ENCODE results near the gene GASK1A.
"Not testable (repeated sequence)": the region's sequence is repeated elsewhere in the genome, so short reads cannot be mapped to it uniquely, and the experiment has no call there.

Gene GASK1A

DNA sequence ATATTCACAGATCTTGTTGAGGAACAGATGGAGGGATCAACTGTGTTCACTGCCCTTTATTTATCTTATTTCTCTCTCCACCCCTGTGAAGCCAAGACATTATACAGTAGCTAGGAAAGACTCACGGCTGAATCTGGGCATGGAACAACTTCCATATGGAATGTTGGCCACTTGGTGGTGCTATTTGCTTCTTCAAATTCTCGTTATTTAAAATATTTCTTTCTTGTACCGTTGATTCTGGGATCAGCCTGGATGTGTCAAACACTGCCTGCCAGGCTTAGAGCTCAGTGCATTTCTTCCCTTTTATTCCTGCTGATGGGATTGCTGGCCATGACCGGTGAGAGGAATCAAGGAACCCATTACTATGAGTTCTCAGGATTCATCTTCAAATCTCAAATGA, 17.5 kb upstream of the GASK1A start:
- H3K4me3 ChIP-seq (replicated peaks; ENCODE audit: low read depth, low read length) = no peak overlapping the region
- H3K27me3 ChIP-seq (replicated peaks; ENCODE audit: control insufficient read depth, insufficient read depth, low read length) = no peaks in the 10 kb centered on the region
- H3K36me3 ChIP-seq (ENCODE audit: control insufficient read depth, insufficient read depth, low read length) = no peaks in the 10 kb centered on the region
- TF ChIP-seq, protein P1, sequence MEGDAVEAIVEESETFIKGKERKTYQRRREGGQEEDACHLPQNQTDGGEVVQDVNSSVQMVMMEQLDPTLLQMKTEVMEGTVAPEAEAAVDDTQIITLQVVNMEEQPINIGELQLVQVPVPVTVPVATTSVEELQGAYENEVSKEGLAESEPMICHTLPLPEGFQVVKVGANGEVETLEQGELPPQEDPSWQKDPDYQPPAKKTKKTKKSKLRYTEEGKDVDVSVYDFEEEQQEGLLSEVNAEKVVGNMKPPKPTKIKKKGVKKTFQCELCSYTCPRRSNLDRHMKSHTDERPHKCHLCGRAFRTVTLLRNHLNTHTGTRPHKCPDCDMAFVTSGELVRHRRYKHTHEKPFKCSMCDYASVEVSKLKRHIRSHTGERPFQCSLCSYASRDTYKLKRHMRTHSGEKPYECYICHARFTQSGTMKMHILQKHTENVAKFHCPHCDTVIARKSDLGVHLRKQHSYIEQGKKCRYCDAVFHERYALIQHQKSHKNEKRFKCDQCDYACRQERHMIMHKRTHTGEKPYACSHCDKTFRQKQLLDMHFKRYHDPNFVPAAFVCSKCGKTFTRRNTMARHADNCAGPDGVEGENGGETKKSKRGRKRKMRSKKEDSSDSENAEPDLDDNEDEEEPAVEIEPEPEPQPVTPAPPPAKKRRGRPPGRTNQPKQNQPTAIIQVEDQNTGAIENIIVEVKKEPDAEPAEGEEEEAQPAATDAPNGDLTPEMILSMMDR (IDR thresholded peaks at IDR 0.05; ENCODE audit: insufficient read depth, low read length, poor library complexity, severe bottlenecking) = peak; percentile 38
- no peak for DNase-seq (ENCODE audit: extremely low read depth, insufficient read length)

DNA sequence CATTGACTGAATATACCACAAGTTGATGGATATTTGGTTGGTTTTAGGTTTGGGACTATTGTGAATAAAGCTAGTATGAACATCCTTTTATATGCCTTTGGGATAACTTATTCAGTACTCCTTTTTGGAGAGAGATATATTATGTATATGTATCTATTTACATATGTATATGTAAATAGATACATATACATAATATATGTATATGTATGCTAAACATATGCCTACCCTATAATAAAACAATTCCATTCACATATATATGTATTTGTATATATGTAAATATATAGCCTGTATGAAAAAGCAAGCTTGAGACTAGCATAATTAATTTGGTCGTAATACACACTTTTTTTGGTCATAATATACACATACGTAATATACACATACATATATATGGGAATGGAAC, 15.8 kb upstream of the GASK1A start:
- no peaks in the 10 kb centered on the region for H3K36me3 ChIP-seq (ENCODE audit: control insufficient read depth, insufficient read depth, low read length)
- TF ChIP-seq, protein P1 (IDR thresholded peaks at IDR 0.05; ENCODE audit: insufficient read depth, low read length, poor library complexity, severe bottlenecking) = no peak
- H3K27me3 ChIP-seq (replicated peaks; ENCODE audit: control insufficient read depth, insufficient read depth, low read length) = no peaks in the 10 kb centered on the region
- H3K4me3 ChIP-seq (replicated peaks; ENCODE audit: low read depth, low read length) = no peak overlapping the region
- no peak for DNase-seq (ENCODE audit: extremely low read depth, insufficient read length)

DNA sequence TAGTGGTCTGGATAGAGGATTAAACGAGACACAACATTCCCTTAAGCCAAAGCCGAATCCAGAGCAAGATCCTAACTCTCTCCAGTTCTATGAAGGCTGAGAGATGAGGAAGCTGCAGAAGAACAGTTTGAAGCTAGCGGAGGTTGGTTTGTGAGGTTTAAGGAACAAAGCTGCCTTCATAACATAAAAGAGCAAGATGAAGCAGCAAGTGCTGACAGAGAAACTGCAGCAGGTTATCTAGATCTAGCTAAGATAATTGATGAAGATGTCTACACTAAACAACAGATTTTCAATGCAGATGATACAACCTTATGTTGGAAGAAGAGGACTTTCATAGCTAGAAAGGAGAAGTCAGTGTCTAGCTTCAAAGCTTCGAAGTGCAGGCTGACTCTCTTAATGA, 14.8 kb upstream of the GASK1A start:
- no peaks in the 10 kb centered on the region for H3K36me3 ChIP-seq (ENCODE audit: control insufficient read depth, insufficient read depth, low read length)
- DNase-seq (ENCODE audit: extremely low read depth, insufficient read length) = no peak
- H3K4me3 ChIP-seq (replicated peaks; ENCODE audit: low read depth, low read length) = no peak overlapping the region
- TF ChIP-seq, protein P1 (IDR thresholded peaks at IDR 0.05; ENCODE audit: insufficient read depth, low read length, poor library complexity, severe bottlenecking) = no peak
- no peaks in the 10 kb centered on the region for H3K27me3 ChIP-seq (replicated peaks; ENCODE audit: control insufficient read depth, insufficient read depth, low read length)

DNA sequence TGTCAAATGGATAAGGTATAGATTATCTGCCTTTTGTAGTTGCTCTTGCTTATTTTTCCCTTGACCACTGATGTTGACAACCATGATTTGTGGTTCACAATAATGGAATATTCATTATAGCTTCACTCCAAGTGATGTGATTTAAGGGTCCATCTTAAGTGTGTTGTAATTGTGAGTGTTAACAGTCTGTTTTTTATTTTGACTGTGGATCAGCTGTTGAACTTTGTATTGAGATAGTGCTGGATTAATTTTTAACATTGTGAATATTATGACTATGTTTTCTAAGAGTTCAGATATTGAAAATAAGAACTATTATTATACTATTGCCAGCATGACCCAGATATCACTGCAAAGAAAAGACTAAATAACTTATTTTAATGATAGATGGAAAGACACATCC, 8.6 kb upstream of the GASK1A start:
- no peak overlapping the region for H3K4me3 ChIP-seq (replicated peaks; ENCODE audit: low read depth, low read length)
- H3K36me3 ChIP-seq (ENCODE audit: control insufficient read depth, insufficient read depth, low read length) = no peaks in the 10 kb centered on the region
- H3K27me3 ChIP-seq (replicated peaks; ENCODE audit: control insufficient read depth, insufficient read depth, low read length) = no peaks in the 10 kb centered on the region
- no peak for DNase-seq (ENCODE audit: extremely low read depth, insufficient read length)
- TF ChIP-seq, protein P1 (IDR thresholded peaks at IDR 0.05; ENCODE audit: insufficient read depth, low read length, poor library complexity, severe bottlenecking) = no peak

DNA sequence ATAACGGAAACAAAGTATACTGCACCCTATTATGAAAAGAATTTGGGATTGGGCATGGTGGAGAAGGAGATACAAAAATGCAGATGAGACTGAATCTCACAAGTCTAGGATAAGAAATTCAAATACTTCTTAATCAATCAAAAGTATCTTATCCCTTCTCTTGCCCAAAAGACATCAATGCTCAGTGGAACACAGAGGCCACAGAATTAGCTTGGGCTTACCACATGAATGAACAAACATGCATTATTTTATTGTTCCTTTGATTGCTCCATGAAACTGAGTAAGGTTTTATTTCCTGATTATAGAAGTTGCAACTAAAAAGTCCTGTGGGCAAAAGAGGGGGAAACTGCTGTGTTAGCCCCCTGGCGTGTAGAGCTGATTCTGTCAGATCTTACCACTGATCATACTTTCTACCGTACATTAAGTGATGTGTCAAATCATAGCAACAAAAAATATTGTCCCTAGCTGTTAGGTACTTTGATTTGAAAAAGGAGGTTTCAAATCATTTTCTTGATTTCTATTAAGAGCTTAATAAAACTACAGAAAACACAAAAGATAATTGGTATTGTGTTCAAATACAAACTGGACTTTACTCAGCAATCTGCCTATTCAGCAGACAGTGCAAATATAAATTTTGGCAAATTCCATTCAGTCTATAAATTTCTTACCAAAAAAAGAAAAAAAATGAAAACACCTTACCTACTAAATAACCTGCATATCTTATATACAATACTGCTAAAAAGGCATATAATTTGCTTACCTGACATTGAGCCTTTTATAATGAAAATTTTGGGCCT, 7.9 kb upstream of the GASK1A start:
- Histone ChIP-seq H3K27me3 (replicated peaks; ENCODE audit: control insufficient read depth, insufficient read depth, low read length) (no peaks in the 10 kb centered on the region), H3K36me3 (ENCODE audit: control insufficient read depth, insufficient read depth, low read length) (no peaks in the 10 kb centered on the region), H3K4me3 (replicated peaks; ENCODE audit: low read depth, low read length) (no peak overlapping the region)
- TF ChIP-seq, protein P1 (IDR thresholded peaks at IDR 0.05; ENCODE audit: insufficient read depth, low read length, poor library complexity, severe bottlenecking) = no peak
- DNase-seq (ENCODE audit: extremely low read depth, insufficient read length) = no peak

DNA sequence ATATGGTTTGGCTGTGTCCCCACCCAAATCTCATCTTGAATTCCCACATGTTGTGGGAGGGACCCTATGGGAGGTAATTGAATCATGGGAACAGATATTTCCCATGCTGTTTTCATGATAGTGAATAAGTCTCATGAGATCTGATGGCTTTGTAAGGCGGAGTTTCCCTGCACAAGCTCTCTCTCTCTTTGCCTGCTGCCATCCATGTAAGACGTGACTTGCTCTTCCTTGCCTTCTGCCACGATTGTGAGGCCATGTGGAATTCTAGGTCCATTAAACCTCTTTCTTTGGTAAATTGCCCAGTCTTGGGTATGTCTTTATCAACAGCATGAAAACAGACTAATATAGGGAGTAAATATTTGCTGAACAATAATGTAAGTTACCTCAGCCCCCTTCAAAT, 4.2 kb upstream of the GASK1A start:
- H3K27me3 ChIP-seq (replicated peaks; ENCODE audit: control insufficient read depth, insufficient read depth, low read length); H3K4me3 ChIP-seq (replicated peaks; ENCODE audit: low read depth, low read length); H3K36me3 ChIP-seq (ENCODE audit: control insufficient read depth, insufficient read depth, low read length); DNase-seq (ENCODE audit: extremely low read depth, insufficient read length): not testable (repeated sequence)
